CD4-positive, alpha-beta T cell treated with Interleukin-2 at 100 ng/mL for 4 hours (primary cell): Measurements from ENCODE around the gene PTPRK.

Experiments
- DNase-seq: peaks from one replicate; pipeline ENCODE4 v3.0.0-alpha.2; 2020; ENCODE audit warnings: low spot score

The PTPRK gene

GRCh38 chr6:128388380-128388779 lies 132.0 kb downstream of the PTPRK start:
- no peak for DNase-seq

- DNase-seq: no peak
These were observed 139.5 kb downstream of the PTPRK start for GRCh38 chr6:128380891-128381290.

- DNase-seq: no peak
These were observed 140.8 kb downstream of the PTPRK start for GRCh38 chr6:128379577-128379976.

GRCh38 chr6:128376952-128377503 lies 143.4 kb downstream of the PTPRK start:
- DNase-seq: no peak

GRCh38 chr6:128371136-128371535 lies 149.3 kb downstream of the PTPRK start:
- DNase-seq: no peak

GRCh38 chr6:128370072-128370471 lies 150.3 kb downstream of the PTPRK start:
- no peak for DNase-seq

GRCh38 chr6:128368213-128368944 lies 152.0 kb downstream of the PTPRK start:
- DNase-seq: no peak

- no peak for DNase-seq
These were observed 153.0 kb downstream of the PTPRK start for GRCh38 chr6:128367437-128367836.

- no peak for DNase-seq
These were observed 154.8 kb downstream of the PTPRK start for GRCh38 chr6:128365520-128366160.

GRCh38 chr6:128364766-128365519 lies 155.5 kb downstream of the PTPRK start:
- DNase-seq: no peak

- no peak for DNase-seq
These were observed 157.2 kb downstream of the PTPRK start for GRCh38 chr6:128363020-128363813.

GRCh38 chr6:128361378-128361777 lies 159.0 kb downstream of the PTPRK start:
- DNase-seq: no peak

- DNase-seq: no peak
These were observed 162.1 kb downstream of the PTPRK start for GRCh38 chr6:128358244-128358776.

- no peak for DNase-seq
These were observed 162.8 kb downstream of the PTPRK start for GRCh38 chr6:128357392-128358130.

- DNase-seq: no peak
These were observed 168.0 kb downstream of the PTPRK start for GRCh38 chr6:128352366-128352765.

- DNase-seq: no peak
These were observed 169.2 kb downstream of the PTPRK start for GRCh38 chr6:128351255-128351514.

GRCh38 chr6:128350416-128351254 lies 169.8 kb downstream of the PTPRK start:
- no peak for DNase-seq

- DNase-seq: no peak
These were observed 173.3 kb downstream of the PTPRK start for GRCh38 chr6:128347123-128347522.

GRCh38 chr6:128346569-128346968 lies 173.8 kb downstream of the PTPRK start:
- no peak for DNase-seq

GRCh38 chr6:128345278-128345677 lies 175.1 kb downstream of the PTPRK start:
- DNase-seq: no peak
